Gastrocnemius medialis (tissue), 4 donors: ENCODE data around the gene FANCC.

Experiments used
- CTCF ChIP-seq, 5 experiments: fragments of 450-650 bp in 3 of 5; fragments of 200-600 bp in 2 of 5; sonication (generic) in 2 of 5; IDR thresholded peaks in 4 of 5; conservative IDR thresholded peaks in 1 of 5; 1 replicate in 4 of 5; 2 replicates in 1 of 5; pipeline ENCODE4 v1.5.1; 2016 to 2019; ENCODE audit warnings: antibody characterized with exemption in 5 of 5, mild to moderate bottlenecking in 3 of 5, moderate library complexity in 3 of 5
- POLR2A ChIP-seq, 2 donors: fragments of 450-650 bp; IDR thresholded peaks; one replicate each; pipeline ENCODE4 v1.6.1; 2017; ENCODE audit warnings: antibody characterized with exemption in 2 of 2, mild to moderate bottlenecking in 2 of 2, moderate library complexity in 2 of 2

- no peak for TF ChIP-seq CTCF (IDR thresholded peaks at IDR 0.05 in 4 of 5, conservative IDR thresholded peaks at IDR 0.05 in 1 of 5)
- TF ChIP-seq POLR2A (IDR thresholded peaks at IDR 0.05), result no peak
These were observed 27.3 kb upstream of the FANCC start for GRCh38 chr9:95344735-95345325.
